Mesenchymal stem cell (in vitro differentiated cells and primary cell): ENCODE measurements around the gene ZNF559.

Experiments
- DNase-seq: peaks from one replicate; pipeline ENCODE4 v3.0.0-alpha.2; 2013
- H2AFZ ChIP-seq: one replicate; pipeline ENCODE4 v1.6.1; 2013; ENCODE audit warnings: low read depth, mild to moderate bottlenecking, control low read depth, inconsistent platforms, low read length, moderate library complexity
- H2AK5ac ChIP-seq: 2 replicates; pipeline ENCODE4 v1.6.1; 2013; ENCODE audit warnings: low read length, moderate library complexity, mild to moderate bottlenecking, inconsistent platforms; ENCODE audit not compliant: severe bottlenecking
- H2BK120ac ChIP-seq: one replicate; pipeline ENCODE4 v1.6.1; 2013; ENCODE audit warnings: low read depth, mild to moderate bottlenecking, inconsistent platforms, low read length, moderate library complexity
- H2BK12ac ChIP-seq, 2 experiments: one replicate each; pipeline ENCODE4 v1.6.1; 2013; ENCODE audit warnings: inconsistent platforms in 2 of 2, low read length in 2 of 2, mild to moderate bottlenecking in 2 of 2, moderate library complexity in 2 of 2, control low read depth in 1 of 2
- H2BK15ac ChIP-seq: one replicate; pipeline ENCODE4 v1.6.1; 2013; ENCODE audit warnings: mild to moderate bottlenecking, low read depth, inconsistent platforms; ENCODE audit not compliant: poor library complexity, severe bottlenecking
- H2BK5ac ChIP-seq: 2 replicates; pipeline ENCODE4 v1.6.1; 2013; ENCODE audit warnings: low read depth, mild to moderate bottlenecking, low read length, control low read depth, inconsistent platforms; ENCODE audit not compliant: poor library complexity, severe bottlenecking
- H3K14ac ChIP-seq, 2 experiments: one replicate each; pipeline ENCODE4 v1.6.1; 2013; ENCODE audit warnings: inconsistent platforms in 2 of 2, low read length in 2 of 2, control low read depth in 1 of 2, mild to moderate bottlenecking in 1 of 2, moderate library complexity in 1 of 2
- H3K18ac ChIP-seq, 2 experiments: one replicate each; pipeline ENCODE4 v1.6.1; 2013; ENCODE audit warnings: inconsistent platforms in 2 of 2, low read length in 2 of 2, control low read depth in 1 of 2, low read depth in 1 of 2, mild to moderate bottlenecking in 1 of 2
- H3K23ac ChIP-seq, 2 experiments: one replicate each; pipeline ENCODE4 v1.6.1; 2013; ENCODE audit warnings: inconsistent platforms in 2 of 2, low read length in 2 of 2, mild to moderate bottlenecking in 2 of 2, moderate library complexity in 2 of 2, control low read depth in 1 of 2
- H3K27ac ChIP-seq: 2 replicates; pipeline ENCODE4 v1.5.1; 2013; ENCODE audit warnings: mild to moderate bottlenecking, moderate library complexity, low read length, control low read depth, inconsistent platforms; ENCODE audit not compliant: poor library complexity, severe bottlenecking
- H3K27me3 ChIP-seq, 2 experiments: 2 replicates each; pipeline versions ENCODE4 v1.6.1 to v1.7.0; 2013; ENCODE audit warnings: low read length in 2 of 2, mild to moderate bottlenecking in 2 of 2, moderate library complexity in 2 of 2, control low read depth in 1 of 2, inconsistent platforms in 1 of 2; ENCODE audit not compliant: control insufficient read depth in 1 of 2, insufficient read depth in 1 of 2
- H3K36me3 ChIP-seq, 2 experiments: 2 replicates each; pipeline versions ENCODE4 v1.6.1 to v1.7.0; 2013; ENCODE audit warnings: low read length in 2 of 2, control low read depth in 1 of 2, inconsistent platforms in 1 of 2, low read depth in 1 of 2, mild to moderate bottlenecking in 1 of 2; ENCODE audit not compliant: insufficient read depth in 2 of 2, control insufficient read depth in 1 of 2
- H3K4ac ChIP-seq, 2 experiments: one replicate each; pipeline ENCODE4 v1.6.1; 2013; ENCODE audit warnings: inconsistent platforms in 2 of 2, low read length in 2 of 2, mild to moderate bottlenecking in 2 of 2, moderate library complexity in 2 of 2, control low read depth in 1 of 2, low read depth in 1 of 2
- H3K4me1 ChIP-seq: 2 replicates; pipeline ENCODE4 v1.6.1; 2013; ENCODE audit warnings: low read depth, low read length, control low read depth; ENCODE audit not compliant: control insufficient read depth, insufficient read depth
- H3K4me2 ChIP-seq: 2 replicates; pipeline ENCODE4 v1.6.1; 2013; ENCODE audit warnings: low read length, mild to moderate bottlenecking, inconsistent platforms; ENCODE audit not compliant: poor library complexity, severe bottlenecking
- H3K4me3 ChIP-seq, 2 experiments: 2 replicates each; pipeline versions ENCODE4 v1.5.1 to v1.7.0; 2013; ENCODE audit warnings: low read length in 2 of 2, mild to moderate bottlenecking in 2 of 2, control low read depth in 1 of 2, low read depth in 1 of 2; ENCODE audit not compliant: insufficient read depth in 1 of 2
- H3K79me1 ChIP-seq: replicated peaks from 2 replicates; pipeline ENCODE4 v1.6.1; 2013; ENCODE audit warnings: mild to moderate bottlenecking, control low read depth, low read length, inconsistent platforms; ENCODE audit not compliant: poor library complexity, severe bottlenecking
- H3K9ac ChIP-seq: 2 replicates; pipeline ENCODE4 v1.7.0; 2013; ENCODE audit warnings: mild to moderate bottlenecking, low read length, moderate library complexity
- H3K9me3 ChIP-seq: 2 replicates; pipeline ENCODE4 v1.7.0; 2013; ENCODE audit warnings: mild to moderate bottlenecking, low read length; ENCODE audit not compliant: control insufficient read depth
- H4K8ac ChIP-seq: one replicate; pipeline ENCODE4 v1.6.1; 2013; ENCODE audit warnings: inconsistent platforms, mild to moderate bottlenecking, low read length, moderate library complexity
- H4K91ac ChIP-seq: one replicate; pipeline ENCODE4 v1.6.1; 2013; ENCODE audit warnings: mild to moderate bottlenecking, low read length, inconsistent platforms
- WGBS: methylation state at CpG from one replicate; pipeline ENCODE4 v1.1.7; 2013; ENCODE audit warnings: mixed read lengths; 5-methylcytosine and 5-hydroxymethylcytosine counted together

The ZNF559 gene

GRCh38 chr19:9352505-9352904 lies 28.5 kb downstream of the ZNF559 start:
- Histone ChIP-seq H3K4me2 (no peak overlapping the region), H3K9ac (no peak overlapping the region), H3K27me3 (no peaks in the 10 kb centered on the region), H4K91ac (no peak overlapping the region), H3K4me3 (peak overlapping the region in 1 of 2 experiments; percentile 16), H3K18ac (no peak overlapping the region), H3K23ac (no peak overlapping the region), H2AK5ac (no peak overlapping the region), H3K36me3 (peaks cover 21 to 24% of the 10 kb centered on the region in 2 experiments), H2BK5ac (no peak overlapping the region), H4K8ac (no peak overlapping the region), H2BK120ac (no peak overlapping the region), H3K4me1 (no peaks in the 10 kb centered on the region), H3K4ac (no peak overlapping the region), H2AFZ (no peak overlapping the region), H2BK12ac (no peak overlapping the region), H3K79me1 (peaks cover 3% of the 10 kb centered on the region), H3K27ac (no peak overlapping the region), H3K9me3 (peaks cover 89% of the 10 kb centered on the region), H3K14ac (no peak overlapping the region), H2BK15ac (no peak overlapping the region)
- no CpG with 5 or more reads among the region's 2 CpGs for WGBS
- no peak for DNase-seq

GRCh38 chr19:9353011-9353410 lies 29.0 kb downstream of the ZNF559 start:
- no peak overlapping the region for H2BK120ac ChIP-seq
- peak overlapping the region in 1 of 2 experiments; percentile 16 for H3K4me3 ChIP-seq
- DNase-seq = no peak
- H2AK5ac ChIP-seq = no peak overlapping the region
- H3K4me1 ChIP-seq = no peaks in the 10 kb centered on the region
- no peak overlapping the region for H2AFZ ChIP-seq
- no peak overlapping the region for H3K4ac ChIP-seq
- no peaks in the 10 kb centered on the region for H3K27me3 ChIP-seq
- H3K9ac ChIP-seq = no peak overlapping the region
- no peak overlapping the region for H2BK12ac ChIP-seq
- H3K18ac ChIP-seq = no peak overlapping the region
- H3K14ac ChIP-seq = no peak overlapping the region
- H3K4me2 ChIP-seq = no peak overlapping the region
- H3K9me3 ChIP-seq = peaks cover 89% of the 10 kb centered on the region
- H4K91ac ChIP-seq = no peak overlapping the region
- H3K79me1 ChIP-seq = peaks cover 3% of the 10 kb centered on the region
- no peak overlapping the region for H4K8ac ChIP-seq
- no peak overlapping the region for H2BK5ac ChIP-seq
- H3K23ac ChIP-seq = no peak overlapping the region
- no peak overlapping the region for H3K27ac ChIP-seq
- H2BK15ac ChIP-seq = no peak overlapping the region
- peaks cover 24 to 27% of the 10 kb centered on the region in 2 experiments for H3K36me3 ChIP-seq

- Histone ChIP-seq H3K4me1 (no peaks in the 10 kb centered on the region), H3K27ac (no peak overlapping the region), H2BK5ac (no peak overlapping the region), H4K91ac (no peak overlapping the region), H4K8ac (no peak overlapping the region), H3K9ac (no peak overlapping the region), H2AFZ (no peak overlapping the region), H2BK15ac (no peak overlapping the region), H3K14ac (no peak overlapping the region), H3K36me3 (peaks cover 22 to 25% of the 10 kb centered on the region in 2 experiments), H3K79me1 (peaks cover 3% of the 10 kb centered on the region), H3K27me3 (no peaks in the 10 kb centered on the region), H3K4ac (no peak overlapping the region), H3K9me3 (peaks cover 89% of the 10 kb centered on the region), H3K4me3 (peak overlapping the region in 1 of 2 experiments; percentile 47), H2BK12ac (no peak overlapping the region), H2BK120ac (no peak overlapping the region), H3K18ac (no peak overlapping the region), H3K23ac (no peak overlapping the region), H2AK5ac (no peak overlapping the region), H3K4me2 (no peak overlapping the region)
- 91% methylated on average over 2 of the region's 2 CpGs for WGBS
- DNase-seq = no peak
Observed at GRCh38 chr19:9354651-9355050, 30.7 kb downstream of the ZNF559 start.

GRCh38 chr19:9362905-9363304 lies 38.9 kb downstream of the ZNF559 start, which contains the start of gene ZNF177:
Gene ZNF177 (plus strand): TSS chr19:9363013. CDS start chr19:9378312, 15,299 bp downstream.
- no peak within 1 kb of the TSS for H3K4me2 ChIP-seq
- H2BK15ac ChIP-seq = no peak within 1 kb of the TSS
- 98% methylated on average over 28 of the region's 28 CpGs for WGBS
- no peak within 1 kb of the TSS for H2BK12ac ChIP-seq
- no peak for DNase-seq
- H2AFZ ChIP-seq = no peak within 1 kb of the TSS
- no peaks in the 10 kb centered on the region for H3K27me3 ChIP-seq
- peaks cover 93% of the 10 kb centered on the region for H3K9me3 ChIP-seq
- H4K8ac ChIP-seq = no peak within 1 kb of the TSS
- no peak within 1 kb of the TSS for H3K27ac ChIP-seq
- H3K36me3 ChIP-seq = peaks cover 9 to 15% of the 10 kb centered on the region in 2 experiments
- no peak within 1 kb of the TSS for H3K4ac ChIP-seq
- H2BK5ac ChIP-seq = no peak within 1 kb of the TSS
- H3K4me3 ChIP-seq = peak within 1 kb of the TSS in 1 of 2 experiments; percentile 55
- no peak within 1 kb of the TSS for H4K91ac ChIP-seq
- peak within 1 kb of the TSS; percentile 36 for H3K9ac ChIP-seq
- no peak within 1 kb of the TSS for H2BK120ac ChIP-seq
- no peaks in the 10 kb centered on the region for H3K4me1 ChIP-seq
- H3K79me1 ChIP-seq = no peaks in the 10 kb centered on the region
- H2AK5ac ChIP-seq = no peak within 1 kb of the TSS
- no peak within 1 kb of the TSS for H3K14ac ChIP-seq
- no peak within 1 kb of the TSS for H3K18ac ChIP-seq
- H3K23ac ChIP-seq = no peak within 1 kb of the TSS
